Endothelial cell of umbilical vein (primary cell): ENCODE results near the gene PRKD1. TPM values are rescaled to one million over a fixed set of nuclear protein-coding genes. Genes with fewer than 3 reads are reported as not detected.

Experiments used
- BruUV-seq: library from RNA; stranded (reverse); fragments of 400-500 nt; replicated peaks from 2 replicates; lab custom pipeline; 2021; lab: Mats Ljungman, UMichigan
- CTCF ChIA-PET: fragments of 300-600, 350-600 bp; sonication (Branson Sonifier 250); formaldehyde crosslinking; loops from one replicate; lab custom pipeline; 2021; ENCODE audit warnings: antibody characterized with exemption, inconsistent platforms; lab: Charles Lee
- POLR2A ChIA-PET: fragments of 300-600, 350-600 bp; sonication (Branson Sonifier 250); formaldehyde crosslinking; loops from one replicate; lab custom pipeline; 2021; ENCODE audit warnings: antibody characterized with exemption, inconsistent platforms; lab: Charles Lee
- DNase-seq: peaks from one replicate; pipeline ENCODE4 v3.0.0-alpha.2; 2011; ENCODE audit warnings: low read depth, low spot score
- FAIRE-seq: peaks from 2 replicates; lab custom pipeline; 2011; peaks lifted over from hg19 to GRCh38; lab: Jason Lieb, UNC
- H2AFZ ChIP-seq: 2 replicates; pipeline ENCODE4 v1.6.0; 2012; ENCODE audit warnings: low read depth, low read length, control low read depth, inconsistent platforms
- H3K27ac ChIP-seq: 2 replicates; pipeline ENCODE4 v1.5.1; 2011; ENCODE audit warnings: low read depth, mild to moderate bottlenecking, control low read depth, low read length, moderate library complexity; ENCODE audit not compliant: insufficient read depth
- H3K27me3 ChIP-seq, 2 experiments: 2 replicates each; pipeline versions ENCODE4 v1.6.0 to v1.6.1; 2011; ENCODE audit warnings: low read length in 2 of 2, mixed read lengths in 1 of 2; ENCODE audit not compliant: control insufficient read depth in 2 of 2, insufficient read depth in 2 of 2
- H3K36me3 ChIP-seq, 2 experiments: 2 replicates in 1 of 2; 3 replicates in 1 of 2; pipeline ENCODE4 v1.5.1; 2011; ENCODE audit warnings: low read length in 2 of 2, mild to moderate bottlenecking in 1 of 2, moderate library complexity in 1 of 2; ENCODE audit not compliant: control insufficient read depth in 2 of 2, insufficient read depth in 2 of 2; ENCODE audit errors: extremely low read depth in 1 of 2
- H3K4me1 ChIP-seq: 3 replicates; pipeline ENCODE4 v1.5.1; 2011; ENCODE audit warnings: mild to moderate bottlenecking, low read length; ENCODE audit not compliant: control insufficient read depth, insufficient read depth; ENCODE audit errors: extremely low read depth
- H3K4me2 ChIP-seq: 2 replicates; pipeline ENCODE4 v1.6.1; 2011; ENCODE audit warnings: low read length, control low read depth, mixed read lengths; ENCODE audit not compliant: insufficient read depth
- H3K4me3 ChIP-seq, 3 experiments: fragments of 200-600 bp in 1 of 3; sonication (generic), shearing (Covaris generic) in 1 of 3; replicated peaks in 1 of 3; 2 replicates each; pipeline ENCODE4 v1.5.1; 2011 to 2016; ENCODE audit warnings: control low read depth in 3 of 3, low read length in 3 of 3, mild to moderate bottlenecking in 2 of 3, inconsistent platforms in 1 of 3, low read depth in 1 of 3, moderate library complexity in 1 of 3; ENCODE audit not compliant: insufficient read depth in 1 of 3
- H3K79me2 ChIP-seq: 2 replicates; pipeline ENCODE4 v1.6.0; 2012; ENCODE audit warnings: low read length, inconsistent platforms; ENCODE audit not compliant: control insufficient read depth, insufficient read depth
- H3K9ac ChIP-seq: replicated peaks from 2 replicates; pipeline ENCODE3; 2011; ENCODE audit warnings: low read length, control low read depth; ENCODE audit not compliant: insufficient read depth; ENCODE audit errors: extremely low read depth
- H3K9me1 ChIP-seq: replicated peaks from 3 replicates; pipeline ENCODE4 v1.6.0; 2011; ENCODE audit warnings: mild to moderate bottlenecking, low read length; ENCODE audit not compliant: control insufficient read depth, insufficient read depth; ENCODE audit errors: extremely low read depth
- H3K9me3 ChIP-seq: replicated peaks from 2 replicates; pipeline ENCODE4 v1.5.1; 2012; ENCODE audit warnings: low read length, inconsistent platforms; ENCODE audit not compliant: control insufficient read depth, insufficient read depth
- H4K20me1 ChIP-seq: replicated peaks from 2 replicates; pipeline ENCODE3; 2011; ENCODE audit warnings: mild to moderate bottlenecking, low read length; ENCODE audit not compliant: control insufficient read depth, insufficient read depth; ENCODE audit errors: extremely low read depth
- EZH2 ChIP-seq: IDR thresholded peaks from 2 replicates; pipeline ENCODE4 v1.6.1; 2012; ENCODE audit warnings: borderline replicate concordance, low read depth, mild to moderate bottlenecking, moderate library complexity, low read length, inconsistent platforms; ENCODE audit not compliant: severe bottlenecking
- FOS ChIP-seq: IDR thresholded peaks from 2 replicates; pipeline ENCODE4 v1.6.1; 2011; ENCODE audit warnings: mild to moderate bottlenecking, low read length, moderate library complexity, borderline replicate concordance; ENCODE audit not compliant: insufficient read depth
- GATA2 ChIP-seq: IDR thresholded peaks from 2 replicates; pipeline ENCODE4 v1.7.0; 2011; ENCODE audit warnings: low read depth, mild to moderate bottlenecking, moderate library complexity, mixed read lengths, low read length; ENCODE audit not compliant: insufficient read length, insufficient read depth
- JUN ChIP-seq: IDR thresholded peaks from 2 replicates; pipeline ENCODE4 v1.6.1; 2011; ENCODE audit warnings: borderline replicate concordance, low read depth; ENCODE audit not compliant: insufficient read length, insufficient read depth
- MYC ChIP-seq: IDR thresholded peaks from one replicate; pipeline ENCODE4 v1.6.1; 2011; ENCODE audit warnings: mild to moderate bottlenecking, low read depth, low read length
- POLR2A ChIP-seq: IDR thresholded peaks from 2 replicates; pipeline ENCODE4 v1.6.1; 2012; ENCODE audit warnings: low read depth, mild to moderate bottlenecking, control low read depth, low read length
- POLR2AphosphoS5 ChIP-seq: IDR thresholded peaks from 2 replicates; pipeline ENCODE4 v1.6.1; 2012; ENCODE audit warnings: low read depth, mild to moderate bottlenecking, control low read depth, low read length, moderate library complexity; ENCODE audit not compliant: insufficient read depth
- dilution Hi-C: fragments of 300-500 bp; cut with MboI; formaldehyde crosslinking; loops from one replicate; pipeline ENCODE4 v1.15.0; 2019; ENCODE audit warnings: low sequenced_read_pairs; ENCODE audit not compliant: extremely low pct_ligation_motif_present
- intact Hi-C: fragments of 100-400 bp; cut with micrococcal nuclease; formaldehyde crosslinking; loops from one replicate; pipeline ENCODE4 v1.10.0; 2022
- polyA plus RNA-seq, 4 experiments: library from polyadenylated mRNA; depleted of rRNA in 3 of 4; stranded (reverse) in 3 of 4; unstranded in 1 of 4; fragments of >200 nt; gene quantifications; 2 replicates each; pipeline versions ENCODE4 v1.2.1 to v1.2.3, GENCODE V29; 2011 to 2012; ENCODE audit warnings: missing spikeins in 1 of 4
- total RNA-seq: library from RNA; stranded (reverse); gene quantifications from 2 replicates; pipeline ENCODE4 v1.2.3, GENCODE V29; 2021
- TF ChIP-seq, protein P1 (sequence below): IDR thresholded peaks from 2 replicates; pipeline ENCODE4 v1.6.1; 2011; ENCODE audit not compliant: insufficient read depth, insufficient read length
- TF ChIP-seq, protein P2 (sequence below), 2 donors: IDR thresholded peaks; 1 replicate in 1 of 2; 2 replicates in 1 of 2; pipeline ENCODE4 v1.5.1; 2011; ENCODE audit warnings: low read length in 2 of 2, mild to moderate bottlenecking in 2 of 2, moderate library complexity in 2 of 2, control low read depth in 1 of 2, inconsistent platforms in 1 of 2, low read depth in 1 of 2; ENCODE audit not compliant: insufficient read depth in 1 of 2; ENCODE audit errors: extremely low read depth in 1 of 2

PRKD1 gene
- total and polyA plus RNA-seq, 2 donors (not counting 3 experiments of a cell fraction or from before 2014, with no cell fraction given) = 3.9 to 10.9 TPM

DNA sequence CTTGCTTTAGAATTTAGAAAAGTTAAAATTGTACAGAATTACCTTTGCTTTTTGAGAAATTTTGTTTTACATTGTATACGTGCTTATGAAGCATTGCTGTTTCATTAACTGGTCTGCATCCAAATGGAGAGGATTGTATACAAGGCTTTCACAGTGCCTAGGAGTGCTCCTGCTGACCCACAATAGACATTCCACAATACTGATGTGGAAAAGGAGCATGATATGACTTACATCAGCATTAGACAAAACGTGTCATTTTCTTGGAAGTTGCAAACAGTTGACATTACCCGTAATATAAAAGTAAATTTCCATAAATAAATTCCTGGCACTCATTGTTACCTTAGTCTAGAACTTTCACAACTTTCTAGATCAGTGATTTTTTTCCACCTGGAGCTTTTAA is 1.9 kb downstream of the PRKD1 start:
- no peak overlapping the region for H3K4me2 ChIP-seq
- no TSS peak for BruUV-seq
- dilution Hi-C loops (no loop called here), intact Hi-C loops (loop anchor here (2.0 to 10.0 kb wide), 6 partner anchors 183 to 1161 kb away; partner anchors contain the start of genes FOXG1 and G2E3)
- no peaks in the 10 kb centered on the region for H3K36me3 ChIP-seq
- H4K20me1 ChIP-seq = no peaks in the 10 kb centered on the region
- no peak overlapping the region for H2AFZ ChIP-seq
- ChIA-PET CTCF (no interaction called here), POLR2A (no interaction called here)
- peaks cover 0 to 2% of the 10 kb centered on the region in 2 experiments for H3K27me3 ChIP-seq
- no peak overlapping the region for H3K4me3 ChIP-seq
- H3K9ac ChIP-seq = no peak overlapping the region
- no peak for DNase-seq
- no peak for FAIRE-seq
- no peak overlapping the region for H3K27ac ChIP-seq
- no peaks in the 10 kb centered on the region for H3K9me3 ChIP-seq
- no peaks in the 10 kb centered on the region for H3K9me1 ChIP-seq
- peaks cover 1% of the 10 kb centered on the region for H3K79me2 ChIP-seq
- H3K4me1 ChIP-seq = peaks cover 13% of the 10 kb centered on the region
- no peak for TF ChIP-seq EZH2
- TF ChIP-seq FOS = no peak
- TF ChIP-seq, protein P1, sequence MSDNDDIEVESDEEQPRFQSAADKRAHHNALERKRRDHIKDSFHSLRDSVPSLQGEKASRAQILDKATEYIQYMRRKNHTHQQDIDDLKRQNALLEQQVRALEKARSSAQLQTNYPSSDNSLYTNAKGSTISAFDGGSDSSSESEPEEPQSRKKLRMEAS = no peak
- TF ChIP-seq, protein P2, sequence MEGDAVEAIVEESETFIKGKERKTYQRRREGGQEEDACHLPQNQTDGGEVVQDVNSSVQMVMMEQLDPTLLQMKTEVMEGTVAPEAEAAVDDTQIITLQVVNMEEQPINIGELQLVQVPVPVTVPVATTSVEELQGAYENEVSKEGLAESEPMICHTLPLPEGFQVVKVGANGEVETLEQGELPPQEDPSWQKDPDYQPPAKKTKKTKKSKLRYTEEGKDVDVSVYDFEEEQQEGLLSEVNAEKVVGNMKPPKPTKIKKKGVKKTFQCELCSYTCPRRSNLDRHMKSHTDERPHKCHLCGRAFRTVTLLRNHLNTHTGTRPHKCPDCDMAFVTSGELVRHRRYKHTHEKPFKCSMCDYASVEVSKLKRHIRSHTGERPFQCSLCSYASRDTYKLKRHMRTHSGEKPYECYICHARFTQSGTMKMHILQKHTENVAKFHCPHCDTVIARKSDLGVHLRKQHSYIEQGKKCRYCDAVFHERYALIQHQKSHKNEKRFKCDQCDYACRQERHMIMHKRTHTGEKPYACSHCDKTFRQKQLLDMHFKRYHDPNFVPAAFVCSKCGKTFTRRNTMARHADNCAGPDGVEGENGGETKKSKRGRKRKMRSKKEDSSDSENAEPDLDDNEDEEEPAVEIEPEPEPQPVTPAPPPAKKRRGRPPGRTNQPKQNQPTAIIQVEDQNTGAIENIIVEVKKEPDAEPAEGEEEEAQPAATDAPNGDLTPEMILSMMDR (IDR thresholded peaks at IDR 0.05; ENCODE audit: extremely low read depth in 1 of 2, insufficient read depth in 1 of 2, low read depth in 1 of 2, low read length in 2 of 2) = no peak
- TF ChIP-seq GATA2 = no peak
- no peak for TF ChIP-seq MYC
- TF ChIP-seq JUN = no peak
- no peak for TF ChIP-seq POLR2A
- TF ChIP-seq POLR2AphosphoS5 = no peak
